A549 (cell line): ENCODE results near the gene C6orf132.

Experiments
- BHLHE40 ChIP-seq: IDR thresholded peaks from 2 replicates; pipeline ENCODE4 v1.6.1; 2012; ENCODE audit warnings: low read depth, low read length, inconsistent platforms
- CHD2 ChIP-seq: fragments of 150-350 bp; IDR thresholded peaks from 2 replicates; pipeline ENCODE4 v1.6.1; 2014; ENCODE audit warnings: low read length; ENCODE audit not compliant: partially characterized antibody
- ESRRA ChIP-seq: fragments of 150-350 bp; IDR thresholded peaks from 2 replicates; pipeline ENCODE4 v1.6.1; 2014; ENCODE audit warnings: mild to moderate bottlenecking, low read length, borderline replicate concordance
- JUNB ChIP-seq: fragments of >200 bp; sonication (Bioruptor Twin); formaldehyde crosslinking; IDR thresholded peaks from 2 replicates; pipeline ENCODE4 v1.6.1; 2016
- KDM1A ChIP-seq: fragments of 200-600 bp; sonication (generic); IDR thresholded peaks from 2 replicates; pipeline ENCODE4 v1.6.1; 2016; ENCODE audit warnings: low read depth, mild to moderate bottlenecking
- POLR2A ChIP-seq: IDR thresholded peaks from 2 replicates; pipeline ENCODE4 v1.6.1; 2012; ENCODE audit warnings: mild to moderate bottlenecking, low read length
- RAD21 ChIP-seq, 2 experiments: fragments of >200 bp in 1 of 2; sonication (Bioruptor Twin) in 1 of 2; formaldehyde crosslinking in 1 of 2; IDR thresholded peaks in 1 of 2; conservative IDR thresholded peaks in 1 of 2; 2 replicates in 1 of 2; 3 replicates in 1 of 2; pipeline ENCODE4 v1.6.1; 2012 to 2018; ENCODE audit warnings: inconsistent platforms in 1 of 2
- TF ChIP-seq, protein P1 (sequence below): fragments of >200 bp; sonication (Bioruptor Twin); formaldehyde crosslinking; IDR thresholded peaks from 3 replicates; pipeline ENCODE4 v1.5.1; 2016

DNA sequence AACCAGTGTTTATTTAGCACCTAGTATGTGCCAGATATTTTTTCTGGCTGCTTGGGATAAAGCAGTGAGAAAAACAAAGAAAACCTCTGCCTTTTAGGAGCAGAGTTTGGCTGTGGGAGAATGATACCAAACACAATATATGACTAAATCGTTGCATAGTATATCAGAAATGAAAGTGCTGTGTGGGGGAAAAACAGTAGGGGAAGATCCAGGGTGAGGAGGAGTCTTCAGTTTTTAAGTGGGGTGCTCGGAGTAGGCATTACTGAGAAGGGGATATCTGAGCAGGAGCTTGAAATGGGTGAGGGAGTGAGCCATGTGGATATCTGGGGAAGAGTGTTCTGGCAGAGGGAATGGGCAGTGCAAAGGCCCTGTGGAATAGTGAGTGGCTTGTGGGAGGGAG lies 69.1 kb downstream of the C6orf132 start:
- TF ChIP-seq RAD21 (conservative IDR thresholded peaks at IDR 0.05 in 1 of 2, IDR thresholded peaks at IDR 0.05 in 1 of 2) (no peak), POLR2A (no peak), CHD2 (no peak), ESRRA (no peak), JUNB (no peak), KDM1A (no peak), BHLHE40 (no peak)
- TF ChIP-seq, protein P1, sequence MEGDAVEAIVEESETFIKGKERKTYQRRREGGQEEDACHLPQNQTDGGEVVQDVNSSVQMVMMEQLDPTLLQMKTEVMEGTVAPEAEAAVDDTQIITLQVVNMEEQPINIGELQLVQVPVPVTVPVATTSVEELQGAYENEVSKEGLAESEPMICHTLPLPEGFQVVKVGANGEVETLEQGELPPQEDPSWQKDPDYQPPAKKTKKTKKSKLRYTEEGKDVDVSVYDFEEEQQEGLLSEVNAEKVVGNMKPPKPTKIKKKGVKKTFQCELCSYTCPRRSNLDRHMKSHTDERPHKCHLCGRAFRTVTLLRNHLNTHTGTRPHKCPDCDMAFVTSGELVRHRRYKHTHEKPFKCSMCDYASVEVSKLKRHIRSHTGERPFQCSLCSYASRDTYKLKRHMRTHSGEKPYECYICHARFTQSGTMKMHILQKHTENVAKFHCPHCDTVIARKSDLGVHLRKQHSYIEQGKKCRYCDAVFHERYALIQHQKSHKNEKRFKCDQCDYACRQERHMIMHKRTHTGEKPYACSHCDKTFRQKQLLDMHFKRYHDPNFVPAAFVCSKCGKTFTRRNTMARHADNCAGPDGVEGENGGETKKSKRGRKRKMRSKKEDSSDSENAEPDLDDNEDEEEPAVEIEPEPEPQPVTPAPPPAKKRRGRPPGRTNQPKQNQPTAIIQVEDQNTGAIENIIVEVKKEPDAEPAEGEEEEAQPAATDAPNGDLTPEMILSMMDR: no peak
